Omental fat pad (tissue), 4 donors: Measurements from ENCODE around the gene LMNA. TPM values are rescaled to one million over a fixed set of nuclear protein-coding genes. Genes with fewer than 3 reads are reported as not detected.

Experiments used
- ATAC-seq: fragments of 150-250 bp; one replicate; pipeline ENCODE4 v1.9.1; 2016; ENCODE audit warnings: mild to moderate bottlenecking, moderate library complexity; ENCODE audit not compliant: low FRiP score
- DNase-seq: peaks from one replicate; pipeline ENCODE4 v3.0.0-alpha.2; 2019; ENCODE audit warnings: low spot score
- total RNA-seq, 4 donors: library from RNA; depleted of rRNA; stranded (reverse); fragments of >200 nt; gene quantifications; one replicate each; pipeline ENCODE4 v1.1.0, GENCODE V29; 2016
- TF ChIP-seq, protein P1 (sequence below), 3 donors: fragments of 450-650 bp; IDR thresholded peaks; one replicate each; pipeline ENCODE4 v1.5.1; 2016 to 2017; ENCODE audit warnings: antibody characterized with exemption in 3 of 3, mild to moderate bottlenecking in 3 of 3, moderate library complexity in 2 of 3

LMNA gene
- total RNA-seq, 4 donors from 2014 or later, result 288 to 1,820 (median 589) TPM

GRCh38 chr1:156162430-156163037, 48.0 kb downstream of the LMNA start:
- ATAC-seq (peak; percentile 13), DNase-seq (no peak)
- TF ChIP-seq, protein P1, sequence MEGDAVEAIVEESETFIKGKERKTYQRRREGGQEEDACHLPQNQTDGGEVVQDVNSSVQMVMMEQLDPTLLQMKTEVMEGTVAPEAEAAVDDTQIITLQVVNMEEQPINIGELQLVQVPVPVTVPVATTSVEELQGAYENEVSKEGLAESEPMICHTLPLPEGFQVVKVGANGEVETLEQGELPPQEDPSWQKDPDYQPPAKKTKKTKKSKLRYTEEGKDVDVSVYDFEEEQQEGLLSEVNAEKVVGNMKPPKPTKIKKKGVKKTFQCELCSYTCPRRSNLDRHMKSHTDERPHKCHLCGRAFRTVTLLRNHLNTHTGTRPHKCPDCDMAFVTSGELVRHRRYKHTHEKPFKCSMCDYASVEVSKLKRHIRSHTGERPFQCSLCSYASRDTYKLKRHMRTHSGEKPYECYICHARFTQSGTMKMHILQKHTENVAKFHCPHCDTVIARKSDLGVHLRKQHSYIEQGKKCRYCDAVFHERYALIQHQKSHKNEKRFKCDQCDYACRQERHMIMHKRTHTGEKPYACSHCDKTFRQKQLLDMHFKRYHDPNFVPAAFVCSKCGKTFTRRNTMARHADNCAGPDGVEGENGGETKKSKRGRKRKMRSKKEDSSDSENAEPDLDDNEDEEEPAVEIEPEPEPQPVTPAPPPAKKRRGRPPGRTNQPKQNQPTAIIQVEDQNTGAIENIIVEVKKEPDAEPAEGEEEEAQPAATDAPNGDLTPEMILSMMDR (IDR thresholded peaks at IDR 0.05), result no peak

DNA sequence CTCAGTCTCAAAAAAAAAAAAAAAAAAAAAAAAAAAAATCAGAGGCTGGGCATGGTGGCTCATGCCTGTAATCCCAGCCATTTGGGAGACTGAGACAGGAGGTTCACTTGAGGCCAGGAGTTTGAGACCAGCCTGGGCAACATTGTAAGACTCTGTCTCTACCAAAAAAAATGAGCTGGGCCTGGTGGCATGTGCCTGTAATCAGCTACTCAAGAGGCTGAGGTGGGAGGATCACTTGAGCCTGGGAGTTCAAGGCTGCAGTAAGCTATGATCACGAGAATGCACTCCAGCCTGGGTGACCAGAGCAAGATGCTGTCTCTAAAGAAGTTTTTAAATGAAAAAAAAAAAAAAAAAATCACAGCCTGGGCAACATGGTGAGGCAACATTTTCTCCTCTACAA, 49.2 kb downstream of the LMNA start:
- DNase-seq (no peak), ATAC-seq (no peak)
- TF ChIP-seq, protein P1 (IDR thresholded peaks at IDR 0.05), result no peak

DNA sequence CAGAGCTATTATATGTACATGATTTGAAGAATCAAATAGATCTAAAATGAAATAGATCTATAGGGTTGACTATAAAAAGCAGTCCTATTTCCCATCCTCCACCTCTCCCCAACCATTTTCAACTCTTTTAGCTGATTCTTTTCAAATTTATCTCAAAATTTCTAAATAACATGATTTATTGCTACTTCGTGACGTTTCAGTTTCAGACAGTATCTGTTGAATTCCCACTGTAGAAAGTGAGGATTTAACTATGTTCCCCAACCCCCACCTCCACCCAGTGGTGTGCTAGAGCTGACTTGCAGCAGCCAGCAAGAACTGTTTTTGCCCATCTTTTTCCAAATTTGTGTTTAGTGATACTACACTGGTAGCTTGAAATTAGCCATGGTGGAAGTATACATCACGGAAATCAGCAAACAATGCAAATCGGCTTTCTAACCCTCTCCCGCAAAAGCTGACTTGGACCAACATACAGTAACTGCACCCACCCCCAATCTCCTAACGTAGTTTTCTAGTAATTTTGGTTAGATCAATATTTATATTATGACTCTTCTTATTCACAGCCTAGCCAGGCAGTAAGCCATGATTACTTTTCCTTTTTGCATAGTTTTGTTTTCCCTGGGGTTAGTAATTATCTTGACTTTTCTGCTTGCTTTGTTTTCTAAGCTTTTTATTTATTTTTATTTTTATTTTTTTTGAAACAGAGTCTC, 49.8 kb downstream of the LMNA start:
- DNase-seq (no peak), ATAC-seq (no peak)
- TF ChIP-seq, protein P1 (IDR thresholded peaks at IDR 0.05), result no peak

DNA sequence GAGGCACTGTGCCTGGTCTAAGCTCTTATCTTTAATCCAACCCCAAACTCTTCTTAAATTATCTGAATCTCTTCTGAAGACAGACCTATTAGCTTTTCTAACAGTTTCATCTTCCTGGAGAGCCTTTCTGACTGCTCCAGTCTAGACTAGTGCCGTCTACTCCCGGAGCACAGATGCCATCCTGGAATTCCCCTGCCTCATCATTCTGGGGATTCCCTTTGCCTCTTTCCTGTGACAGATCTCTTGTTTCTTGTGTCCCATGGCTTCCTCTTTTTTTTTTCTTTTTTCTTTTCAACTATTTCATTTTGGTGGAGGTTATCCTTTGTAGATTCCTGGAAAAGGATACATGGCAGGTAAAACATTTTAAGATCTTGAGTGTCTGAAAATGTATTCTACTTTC, 50.6 kb downstream of the LMNA start:
- TF ChIP-seq, protein P1 (IDR thresholded peaks at IDR 0.05), result no peak
- ATAC-seq (no peak), DNase-seq (no peak)

DNA sequence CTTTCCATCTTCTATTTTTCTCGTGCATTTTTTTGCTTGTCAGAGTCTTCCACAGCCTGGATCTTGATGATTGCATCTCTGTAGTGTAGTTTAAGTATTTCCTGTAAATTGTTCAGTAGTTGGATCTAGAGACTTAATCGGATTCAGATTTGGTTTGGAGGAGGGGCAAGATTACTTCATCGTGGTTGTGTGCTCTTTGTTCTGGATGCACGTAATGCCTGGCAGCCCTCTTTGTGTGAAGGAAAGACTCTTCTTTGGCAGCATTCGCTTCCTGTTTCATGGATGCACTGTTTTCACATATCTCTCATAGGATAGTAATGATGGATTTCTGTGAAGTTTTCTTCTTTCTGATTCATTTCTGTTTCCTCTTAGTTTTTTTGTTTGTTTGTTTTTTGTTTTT, 53.0 kb downstream of the LMNA start:
- ATAC-seq (no peak), DNase-seq (no peak)
- TF ChIP-seq, protein P1 (IDR thresholded peaks at IDR 0.05), result no peak

- ATAC-seq (no peak), DNase-seq (no peak)
- TF ChIP-seq, protein P1 (IDR thresholded peaks at IDR 0.05), result no peak
These were observed 58.4 kb downstream of the LMNA start for GRCh38 chr1:156172696-156173470.
